SJCRH30 (cell line): ENCODE results near the gene VAT1L. TPM values are rescaled to one million over a fixed set of nuclear protein-coding genes. Genes with fewer than 3 reads are reported as not detected.

Experiments
- DNase-seq, 2 experiments: peaks; one replicate each; pipeline ENCODE4 v3.0.0-alpha.2; 2015 to 2020
- H3K27ac ChIP-seq: fragments of 250-450 bp; sonication (Bioruptor Pico); 2 replicates; pipeline ENCODE4 v1.5.1; 2020; ENCODE audit warnings: mild to moderate bottlenecking, moderate library complexity
- H3K27me3 ChIP-seq: fragments of 250-450 bp; sonication (Bioruptor Pico); 2 replicates; pipeline ENCODE4 v1.5.1; 2020; ENCODE audit warnings: mild to moderate bottlenecking, moderate library complexity
- H3K36me3 ChIP-seq: fragments of 250-450 bp; sonication (Bioruptor Pico); 2 replicates; pipeline ENCODE4 v1.5.1; 2020; ENCODE audit warnings: mild to moderate bottlenecking, moderate library complexity
- H3K4me1 ChIP-seq: fragments of 250-450 bp; sonication (Bioruptor Pico); 2 replicates; pipeline ENCODE4 v1.5.1; 2020; ENCODE audit warnings: mild to moderate bottlenecking, moderate library complexity
- H3K4me3 ChIP-seq: fragments of 250-450 bp; sonication (Bioruptor Pico); 2 replicates; pipeline ENCODE4 v1.5.1; 2020; ENCODE audit warnings: mild to moderate bottlenecking, moderate library complexity
- H3K9me3 ChIP-seq: fragments of 250-450 bp; sonication (Bioruptor Pico); replicated peaks from 2 replicates; pipeline ENCODE4 v1.5.1; 2020; ENCODE audit warnings: mild to moderate bottlenecking, moderate library complexity
- total RNA-seq: library from RNA; depleted of rRNA; stranded (reverse); fragments of >200 nt; shearing (Covaris generic); gene quantifications from 2 replicates; pipeline ENCODE4 v1.2.3, GENCODE V29; 2014; rRNA removed

VAT1L gene, protein sequence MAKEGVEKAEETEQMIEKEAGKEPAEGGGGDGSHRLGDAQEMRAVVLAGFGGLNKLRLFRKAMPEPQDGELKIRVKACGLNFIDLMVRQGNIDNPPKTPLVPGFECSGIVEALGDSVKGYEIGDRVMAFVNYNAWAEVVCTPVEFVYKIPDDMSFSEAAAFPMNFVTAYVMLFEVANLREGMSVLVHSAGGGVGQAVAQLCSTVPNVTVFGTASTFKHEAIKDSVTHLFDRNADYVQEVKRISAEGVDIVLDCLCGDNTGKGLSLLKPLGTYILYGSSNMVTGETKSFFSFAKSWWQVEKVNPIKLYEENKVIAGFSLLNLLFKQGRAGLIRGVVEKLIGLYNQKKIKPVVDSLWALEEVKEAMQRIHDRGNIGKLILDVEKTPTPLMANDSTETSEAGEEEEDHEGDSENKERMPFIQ
- not detected in 2 replicates for total RNA-seq

- Histone ChIP-seq H3K9me3 (no peaks in the 10 kb centered on the region), H3K4me3 (no peak within 1 kb of the TSS), H3K4me1 (no peaks in the 10 kb centered on the region), H3K36me3 (no peaks in the 10 kb centered on the region), H3K27ac (no peak within 1 kb of the TSS), H3K27me3 (no peaks in the 10 kb centered on the region)
- DNase-seq = no peak
Observed at GRCh38 chr16:77788181-77789084, at the start of gene VAT1L. Gene VAT1L (plus strand): TSS chr16:77788564. CDS start chr16:77788683, 119 bp downstream.

DNA sequence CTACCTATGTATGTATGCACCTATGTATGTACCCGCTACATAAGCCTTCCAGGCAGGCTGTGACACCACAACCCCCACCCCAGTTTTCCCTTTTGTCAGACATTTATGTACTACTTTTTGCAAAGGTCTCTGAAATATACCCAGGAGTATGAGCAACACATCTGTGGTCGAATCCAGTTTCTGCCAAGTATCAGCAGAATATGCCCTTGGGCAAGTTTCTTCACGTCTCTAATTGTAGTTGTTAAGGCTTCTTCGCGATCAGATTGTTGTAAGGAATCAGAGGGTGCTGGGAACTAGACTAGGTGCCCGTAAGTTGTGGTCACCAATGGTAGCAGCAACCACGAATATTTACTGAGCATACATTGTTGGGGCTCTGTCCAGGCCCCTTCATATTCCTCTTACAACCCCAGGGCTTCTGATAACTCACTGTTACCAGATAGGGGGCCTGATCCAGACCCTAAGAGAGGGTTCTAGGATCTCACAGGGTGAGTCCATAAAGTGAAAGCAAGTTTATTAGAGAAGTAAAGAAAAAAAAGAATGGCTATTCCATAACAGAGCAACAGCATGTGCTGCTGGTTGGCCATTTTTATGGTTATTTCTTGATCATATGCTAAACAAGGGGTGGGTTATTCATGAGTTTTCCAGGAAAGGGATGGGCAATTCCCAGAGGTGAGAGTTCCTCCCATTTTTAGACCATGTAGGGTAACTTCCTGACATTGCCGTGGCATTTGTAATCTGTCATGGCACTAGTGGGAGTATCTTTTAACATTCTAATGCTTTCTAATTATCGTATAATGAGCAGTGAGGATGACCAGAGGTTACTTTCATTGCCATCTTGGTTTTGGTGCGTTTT lies 49.4 kb upstream of the VAT1L start:
- H3K27me3 ChIP-seq = no peaks in the 10 kb centered on the region
- H3K36me3 ChIP-seq = no peaks in the 10 kb centered on the region
- H3K4me3 ChIP-seq = no peak overlapping the region
- H3K4me1 ChIP-seq = no peaks in the 10 kb centered on the region
- DNase-seq = no peak
- H3K27ac ChIP-seq = no peak overlapping the region
- H3K9me3 ChIP-seq = no peaks in the 10 kb centered on the region

- DNase-seq = no peak
- H3K4me1 ChIP-seq = no peaks in the 10 kb centered on the region
- no peak overlapping the region for H3K4me3 ChIP-seq
- H3K36me3 ChIP-seq = no peaks in the 10 kb centered on the region
- H3K9me3 ChIP-seq = no peaks in the 10 kb centered on the region
- no peaks in the 10 kb centered on the region for H3K27me3 ChIP-seq
- no peak overlapping the region for H3K27ac ChIP-seq
Observed at GRCh38 chr16:77739559-77739892, 48.8 kb upstream of the VAT1L start.

- Histone ChIP-seq H3K36me3 (no peaks in the 10 kb centered on the region), H3K27ac (no peak overlapping the region), H3K4me3 (no peak overlapping the region), H3K27me3 (no peaks in the 10 kb centered on the region), H3K4me1 (no peaks in the 10 kb centered on the region), H3K9me3 (no peaks in the 10 kb centered on the region)
- DNase-seq = no peak
Observed at GRCh38 chr16:77744141-77744540, 44.2 kb upstream of the VAT1L start.

DNA sequence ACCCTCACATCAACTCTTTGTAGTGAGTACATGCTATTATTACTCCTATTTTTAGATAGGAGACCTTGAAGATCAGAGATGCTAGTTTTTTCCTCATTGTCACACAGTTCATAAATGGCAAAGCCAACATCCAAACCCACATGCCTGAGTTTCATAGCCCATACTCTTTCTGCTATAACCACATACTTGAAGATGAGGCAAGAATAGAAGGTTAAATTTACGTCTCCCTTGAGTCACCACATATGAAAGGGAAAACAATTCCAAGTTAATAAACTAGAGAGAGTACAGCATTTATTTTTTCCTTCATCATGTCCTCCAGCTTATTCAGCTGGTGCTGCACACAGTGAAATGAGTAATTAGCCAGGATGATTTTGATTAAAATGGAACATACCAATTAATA lies 42.4 kb upstream of the VAT1L start:
- Histone ChIP-seq H3K9me3 (no peaks in the 10 kb centered on the region), H3K27me3 (no peaks in the 10 kb centered on the region), H3K36me3 (no peaks in the 10 kb centered on the region), H3K4me1 (no peaks in the 10 kb centered on the region), H3K27ac (no peak overlapping the region), H3K4me3 (no peak overlapping the region)
- DNase-seq = no peak

DNA sequence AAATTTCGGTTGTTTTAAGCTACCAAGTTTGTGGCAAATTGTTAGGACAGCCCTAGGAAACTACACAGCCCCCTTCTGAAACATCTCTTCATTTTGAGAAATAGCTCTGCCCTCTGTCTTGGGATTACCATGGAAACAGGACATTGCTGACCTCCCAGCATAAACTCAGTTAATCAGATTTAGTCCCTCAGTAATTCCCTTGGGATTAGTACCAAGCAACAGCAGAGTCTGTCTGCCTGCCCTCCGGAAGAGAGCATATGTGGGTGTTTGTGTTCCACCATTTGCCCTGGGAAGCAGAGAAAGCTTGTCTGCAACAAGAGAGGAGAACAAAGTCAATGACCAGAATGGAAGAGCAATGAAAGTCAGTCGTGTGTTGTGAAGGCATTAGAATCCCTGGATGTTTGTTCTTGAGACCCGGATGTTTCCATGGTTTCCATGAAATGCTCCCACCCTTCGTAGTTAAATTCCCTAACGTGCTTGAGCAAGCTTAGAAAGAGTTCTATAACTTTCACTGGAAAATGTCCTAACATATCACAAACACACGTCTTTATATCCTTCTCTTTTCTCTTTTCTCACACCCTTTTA lies 39.9 kb upstream of the VAT1L start:
- Histone ChIP-seq H3K9me3 (no peaks in the 10 kb centered on the region), H3K4me3 (no peak overlapping the region), H3K27me3 (no peaks in the 10 kb centered on the region), H3K4me1 (no peaks in the 10 kb centered on the region), H3K27ac (no peak overlapping the region), H3K36me3 (no peaks in the 10 kb centered on the region)
- DNase-seq = no peak

- no peaks in the 10 kb centered on the region for H3K36me3 ChIP-seq
- H3K4me1 ChIP-seq = no peaks in the 10 kb centered on the region
- H3K4me3 ChIP-seq = no peak overlapping the region
- no peaks in the 10 kb centered on the region for H3K9me3 ChIP-seq
- DNase-seq = no peak
- no peaks in the 10 kb centered on the region for H3K27me3 ChIP-seq
- no peak overlapping the region for H3K27ac ChIP-seq
Observed at GRCh38 chr16:77749415-77749814, 38.9 kb upstream of the VAT1L start.

GRCh38 chr16:77758046-77758445 lies 30.3 kb upstream of the VAT1L start:
- H3K36me3 ChIP-seq = no peaks in the 10 kb centered on the region
- no peak overlapping the region for H3K4me3 ChIP-seq
- no peak for DNase-seq
- no peaks in the 10 kb centered on the region for H3K4me1 ChIP-seq
- H3K27ac ChIP-seq = no peak overlapping the region
- no peaks in the 10 kb centered on the region for H3K27me3 ChIP-seq
- no peaks in the 10 kb centered on the region for H3K9me3 ChIP-seq

DNA sequence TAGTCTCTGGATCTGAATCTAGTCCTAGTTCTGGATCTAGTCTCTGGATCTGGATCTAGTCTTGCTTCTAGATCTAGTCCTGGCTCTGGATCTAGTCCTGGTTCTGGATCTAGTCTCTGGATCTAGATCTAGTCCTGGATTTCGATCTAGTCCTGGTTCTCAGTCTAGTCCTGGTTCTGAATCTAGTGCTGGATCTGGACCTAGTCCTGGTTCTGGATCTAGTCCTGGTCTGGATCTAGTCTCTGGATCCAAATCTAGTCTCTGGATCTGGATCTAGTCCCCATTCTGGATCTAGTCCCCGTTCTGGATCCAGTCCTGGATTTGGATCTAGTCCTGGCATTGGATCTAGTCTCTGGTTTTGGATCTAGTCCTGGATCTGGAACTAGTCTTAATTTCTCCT lies 29.9 kb upstream of the VAT1L start:
- H3K27me3 ChIP-seq = no peaks in the 10 kb centered on the region
- H3K9me3 ChIP-seq = no peaks in the 10 kb centered on the region
- no peak for DNase-seq
- H3K27ac ChIP-seq = no peak overlapping the region
- no peak overlapping the region for H3K4me3 ChIP-seq
- no peaks in the 10 kb centered on the region for H3K4me1 ChIP-seq
- H3K36me3 ChIP-seq = no peaks in the 10 kb centered on the region

DNA sequence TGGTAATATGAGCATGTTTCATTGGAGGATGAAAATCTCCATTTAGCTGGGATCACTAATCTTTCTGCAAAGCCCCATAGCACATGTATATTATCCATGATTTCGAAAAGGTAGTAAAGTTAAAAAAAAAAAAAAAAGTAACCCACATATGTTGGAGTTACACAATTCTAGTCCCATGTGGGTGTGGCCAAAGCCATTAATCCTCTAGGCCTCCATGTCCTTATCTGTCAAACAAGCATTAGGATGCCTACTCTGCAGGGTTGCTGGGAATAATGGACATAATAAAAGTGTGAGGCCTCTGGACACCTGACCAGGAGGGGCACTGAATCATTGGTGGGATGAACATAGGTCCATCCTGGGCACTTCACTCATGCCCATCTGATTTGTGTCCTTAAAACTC lies 29.2 kb upstream of the VAT1L start:
- Histone ChIP-seq H3K27me3 (no peaks in the 10 kb centered on the region), H3K36me3 (no peaks in the 10 kb centered on the region), H3K4me1 (no peaks in the 10 kb centered on the region), H3K4me3 (no peak overlapping the region), H3K27ac (no peak overlapping the region), H3K9me3 (no peaks in the 10 kb centered on the region)
- DNase-seq = no peak

- no peak for DNase-seq
- Histone ChIP-seq H3K36me3 (no peaks in the 10 kb centered on the region), H3K27me3 (no peaks in the 10 kb centered on the region)
Observed at GRCh38 chr16:77759821-77760220, 28.5 kb upstream of the VAT1L start.

DNA sequence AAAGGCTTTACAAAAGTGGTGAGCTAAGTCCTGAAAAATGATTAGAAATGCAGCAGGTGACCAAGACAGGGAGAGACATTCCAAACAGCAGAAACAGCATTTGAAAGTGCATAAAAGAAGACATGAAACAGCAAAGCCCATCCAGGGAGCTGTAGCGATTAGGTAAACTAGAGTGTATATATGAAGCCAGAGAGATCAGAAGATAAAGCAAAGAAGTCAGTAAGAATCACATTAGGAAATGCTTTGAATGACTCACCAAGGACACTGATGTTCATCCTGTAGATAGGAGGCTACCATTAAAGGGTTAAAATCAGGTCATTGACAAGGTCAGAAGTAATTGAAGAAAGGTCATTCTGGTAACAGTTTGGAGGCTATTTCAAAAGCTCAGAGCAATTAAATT lies 27.6 kb upstream of the VAT1L start:
- Histone ChIP-seq H3K27ac (no peak overlapping the region), H3K36me3 (no peaks in the 10 kb centered on the region), H3K27me3 (no peaks in the 10 kb centered on the region), H3K4me3 (no peak overlapping the region), H3K9me3 (no peaks in the 10 kb centered on the region), H3K4me1 (no peaks in the 10 kb centered on the region)
- no peak for DNase-seq

More at GRCh38 chr16:77759821-77760220, 28.5 kb upstream of the VAT1L start:
- H3K4me1 ChIP-seq = no peaks in the 10 kb centered on the region
- H3K27ac ChIP-seq = no peak overlapping the region
- no peaks in the 10 kb centered on the region for H3K9me3 ChIP-seq
- H3K4me3 ChIP-seq = no peak overlapping the region

DNA sequence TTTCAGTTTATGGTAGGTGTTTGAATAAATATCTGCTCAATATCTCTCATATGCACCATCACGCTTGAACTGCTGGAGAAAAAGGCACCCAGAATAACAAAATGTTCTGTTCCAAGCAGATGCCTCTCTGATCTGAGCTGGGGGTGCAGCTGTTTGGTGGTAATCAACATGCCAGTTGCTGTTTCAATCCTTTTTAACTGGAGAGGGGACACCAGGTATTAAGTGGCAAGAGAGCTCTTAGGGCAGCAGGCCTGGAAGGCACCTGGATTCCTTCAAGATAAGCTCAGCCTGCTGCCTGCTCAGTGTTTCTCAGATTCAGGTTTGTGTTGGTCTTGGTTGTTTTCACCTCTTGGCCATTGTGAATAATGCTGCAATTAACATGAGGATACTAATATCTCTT lies 27.2 kb upstream of the VAT1L start:
- no peak overlapping the region for H3K27ac ChIP-seq
- no peak overlapping the region for H3K4me3 ChIP-seq
- no peaks in the 10 kb centered on the region for H3K36me3 ChIP-seq
- H3K27me3 ChIP-seq = no peaks in the 10 kb centered on the region
- no peak for DNase-seq
- no peaks in the 10 kb centered on the region for H3K4me1 ChIP-seq
- no peaks in the 10 kb centered on the region for H3K9me3 ChIP-seq

DNA sequence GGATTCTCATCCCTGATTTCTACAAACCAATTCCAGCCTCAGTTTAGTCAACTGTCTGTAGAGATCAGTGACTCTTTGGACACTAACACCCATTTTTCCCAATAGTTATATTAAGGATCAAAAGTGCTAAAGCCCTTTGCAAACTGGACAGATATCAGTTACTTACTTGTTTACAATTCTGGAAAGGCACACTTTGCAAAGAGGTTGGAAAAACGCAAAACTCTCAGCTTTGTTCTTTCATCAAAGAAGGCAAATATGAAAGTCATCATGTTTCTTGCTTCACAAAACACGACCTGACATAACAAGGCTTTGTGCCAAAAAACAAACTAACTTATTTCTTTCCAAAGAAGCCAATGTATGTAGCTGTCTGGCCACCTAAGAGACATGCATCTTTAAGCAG lies 26.1 kb upstream of the VAT1L start:
- no peaks in the 10 kb centered on the region for H3K9me3 ChIP-seq
- no peak for DNase-seq
- no peaks in the 10 kb centered on the region for H3K27me3 ChIP-seq
- H3K36me3 ChIP-seq = no peaks in the 10 kb centered on the region
- H3K4me1 ChIP-seq = no peaks in the 10 kb centered on the region
- H3K27ac ChIP-seq = no peak overlapping the region
- H3K4me3 ChIP-seq = no peak overlapping the region
